GM18868 (cell line): ENCODE results near the gene ANP32E.

Experiments
- ATAC-seq: cut with Tn5 transposase; IDR thresholded peaks from one replicate; pipeline ENCODE4 v1.9.1; 2021; ENCODE audit warnings: mild to moderate bottlenecking, moderate library complexity; ENCODE audit not compliant: unreplicated experiment

ANP32E gene

DNA sequence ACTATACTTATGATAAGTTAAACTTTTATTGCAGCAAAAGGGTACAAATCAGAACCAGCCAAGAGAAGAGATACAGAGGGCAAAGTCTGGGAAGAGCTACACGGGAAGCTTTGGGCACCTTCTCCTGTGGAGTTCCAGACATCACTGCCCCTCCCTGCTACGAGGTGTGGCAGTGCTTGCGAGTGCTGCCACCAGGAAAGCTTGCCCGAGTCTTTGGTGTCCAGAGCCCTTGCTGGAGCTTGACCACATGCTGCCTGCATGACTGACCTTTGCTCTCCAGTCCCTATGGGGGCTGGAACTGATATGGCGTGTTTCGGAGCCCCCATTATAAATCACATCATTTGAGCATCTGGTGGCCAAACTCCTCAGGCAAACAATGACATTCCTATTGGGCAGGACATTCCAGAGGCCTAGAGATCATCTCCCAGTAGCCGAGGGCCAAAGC is 62.7 kb downstream of the ANP32E start:
- ATAC-seq = no peak

- no peak for ATAC-seq
These were observed 64.1 kb downstream of the ANP32E start for GRCh38 chr1:150171801-150172200.

- no peak for ATAC-seq
These were observed 66.8 kb downstream of the ANP32E start for GRCh38 chr1:150168960-150169601.
